AG08396 (cell line): ENCODE data around the gene PTGER1.

Experiments
- DNase-seq: peaks from one replicate; pipeline ENCODE4 v3.0.0; 2012; ENCODE audit warnings: low spot score, mixed read lengths

Gene PTGER1

GRCh38 chr19:14502334-14503092, 27.4 kb upstream of the PTGER1 start:
- DNase-seq: no peak

- no peak for DNase-seq
These were observed 22.2 kb upstream of the PTGER1 start for GRCh38 chr19:14497228-14497921.

DNA sequence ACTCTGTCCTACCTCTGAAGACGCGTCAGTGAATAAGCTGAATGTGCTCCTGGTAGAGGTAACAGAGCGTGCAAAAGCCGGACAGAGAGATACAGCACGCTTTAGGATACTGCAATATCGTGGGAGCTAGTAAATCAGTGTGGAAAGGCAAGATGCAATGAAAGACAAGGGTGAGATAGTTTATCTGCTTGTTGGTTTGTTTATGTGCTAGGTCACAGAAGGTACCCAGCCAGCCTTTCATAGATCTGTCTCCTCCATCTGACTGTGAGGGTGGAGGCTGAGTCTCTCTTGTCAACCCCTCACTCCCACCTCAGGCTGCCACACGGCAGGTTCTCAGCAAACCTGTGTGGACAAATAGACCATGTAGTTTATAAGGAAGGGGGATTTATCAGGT, 21.7 kb upstream of the PTGER1 start:
- DNase-seq: no peak

- DNase-seq: peak; percentile 100
These were observed 21.1 kb upstream of the PTGER1 start, which contains the start of gene GIPC1 for GRCh38 chr19:14496029-14496833. TSS of gene GIPC1 (minus strand) at chr19:14496127. CDS start at chr19:14482976, 13,151 bp downstream.

GRCh38 chr19:14495672-14496028, 20.5 kb upstream of the PTGER1 start:
- peak; percentile 28 for DNase-seq

- peak; percentile 35 for DNase-seq
These were observed 19.9 kb upstream of the PTGER1 start for GRCh38 chr19:14494910-14495671.

DNA sequence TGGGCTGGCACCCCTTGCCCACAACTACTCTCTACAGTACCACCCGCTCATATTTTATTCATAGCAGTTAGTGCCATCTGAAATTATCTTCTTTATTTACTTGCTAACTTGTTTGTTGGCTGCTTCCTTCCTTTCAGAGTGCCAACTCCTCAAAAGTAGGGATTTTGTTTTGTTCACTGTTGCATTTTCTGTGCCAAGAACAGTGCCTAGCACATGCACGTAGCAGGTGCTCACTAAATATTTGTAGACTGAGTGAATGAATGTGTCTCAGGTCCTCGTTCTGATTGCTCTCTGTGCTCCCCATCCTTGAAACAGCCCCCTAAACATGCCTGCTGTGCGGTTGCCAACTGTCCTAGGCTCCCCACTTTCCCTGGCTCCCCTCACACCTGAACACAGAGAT, 19.3 kb upstream of the PTGER1 start:
- no peak for DNase-seq

- DNase-seq: no peak
These were observed 17.7 kb upstream of the PTGER1 start for GRCh38 chr19:14492756-14493337.

- no peak for DNase-seq
These were observed 12.4 kb upstream of the PTGER1 start for GRCh38 chr19:14487370-14488125.

DNA sequence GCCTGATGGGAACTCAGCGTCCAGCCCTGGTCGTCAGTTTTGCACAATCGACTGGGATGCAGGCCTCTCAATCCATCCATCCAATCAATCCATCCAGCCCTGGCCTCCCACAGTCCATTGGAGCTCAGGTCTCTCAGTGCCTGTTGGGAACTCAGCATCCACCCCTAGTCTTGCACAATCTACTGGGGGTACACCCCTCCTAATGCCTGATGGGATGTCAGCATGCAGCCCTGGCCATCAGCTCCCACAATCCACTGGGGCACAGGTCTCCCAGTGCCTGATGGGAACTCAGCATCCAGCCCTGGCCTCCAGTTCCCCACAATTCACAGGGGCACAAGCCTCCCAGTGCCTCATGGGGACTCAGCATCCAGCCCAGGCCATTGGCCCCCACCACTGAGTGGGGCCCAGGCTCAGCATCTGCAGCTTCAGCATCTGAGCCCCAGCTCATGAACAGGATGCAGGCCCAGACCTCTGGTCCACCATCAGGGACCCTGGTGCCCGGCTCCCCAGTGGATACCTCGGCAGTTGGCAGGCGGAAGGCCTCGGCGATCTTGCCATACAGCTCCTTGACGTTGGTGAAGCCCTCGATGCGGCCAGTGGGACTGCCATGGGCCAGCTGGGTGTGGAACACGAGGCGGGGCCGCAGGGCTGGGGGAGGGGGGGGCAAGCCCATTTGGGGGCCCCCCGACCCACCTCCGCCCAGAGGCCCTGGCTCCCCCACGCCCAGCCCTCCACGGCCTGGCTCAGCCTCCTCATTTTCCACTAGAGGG, 7.2 kb upstream of the PTGER1 start:
- no peak for DNase-seq

- DNase-seq: peak; percentile 81
These were observed 5.5 kb upstream of the PTGER1 start for GRCh38 chr19:14480700-14481079.

DNA sequence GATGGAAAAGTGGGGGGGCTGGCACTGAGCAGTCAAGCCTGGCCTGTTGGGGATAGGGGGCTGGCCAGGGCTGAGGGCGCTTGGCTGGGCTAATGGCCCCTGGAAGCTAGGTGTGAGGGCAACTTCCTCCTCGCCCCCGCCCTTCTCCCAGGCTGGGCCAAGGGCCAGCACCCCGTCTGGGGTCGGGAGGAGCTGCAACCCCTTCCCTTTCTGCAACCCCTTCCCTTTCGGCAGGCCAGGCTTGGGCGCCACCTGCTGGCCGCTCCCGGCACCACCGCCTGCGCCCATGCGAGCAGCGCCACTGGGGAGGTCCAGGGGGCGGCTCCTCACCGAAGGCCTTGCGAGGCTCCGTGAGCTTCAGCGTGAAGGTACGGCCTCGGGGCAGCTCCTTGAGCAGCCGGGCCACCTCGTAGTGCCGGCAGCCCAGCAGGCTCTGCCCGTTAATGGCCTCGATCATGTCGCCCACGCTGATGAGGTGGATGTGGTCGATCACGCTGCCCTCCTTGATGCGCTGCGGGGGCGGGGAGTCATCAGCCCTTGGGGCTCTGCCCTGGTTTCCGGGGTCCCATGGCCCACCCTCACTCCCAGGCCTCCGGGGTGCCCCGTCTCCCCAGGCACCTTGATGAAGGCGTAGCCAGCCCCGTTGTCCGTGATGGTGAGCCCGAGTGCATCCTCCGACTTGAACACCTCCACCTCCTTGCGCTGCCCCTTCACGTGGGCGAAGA, 5.0 kb upstream of the PTGER1 start:
- peak; percentile 80 for DNase-seq

DNA sequence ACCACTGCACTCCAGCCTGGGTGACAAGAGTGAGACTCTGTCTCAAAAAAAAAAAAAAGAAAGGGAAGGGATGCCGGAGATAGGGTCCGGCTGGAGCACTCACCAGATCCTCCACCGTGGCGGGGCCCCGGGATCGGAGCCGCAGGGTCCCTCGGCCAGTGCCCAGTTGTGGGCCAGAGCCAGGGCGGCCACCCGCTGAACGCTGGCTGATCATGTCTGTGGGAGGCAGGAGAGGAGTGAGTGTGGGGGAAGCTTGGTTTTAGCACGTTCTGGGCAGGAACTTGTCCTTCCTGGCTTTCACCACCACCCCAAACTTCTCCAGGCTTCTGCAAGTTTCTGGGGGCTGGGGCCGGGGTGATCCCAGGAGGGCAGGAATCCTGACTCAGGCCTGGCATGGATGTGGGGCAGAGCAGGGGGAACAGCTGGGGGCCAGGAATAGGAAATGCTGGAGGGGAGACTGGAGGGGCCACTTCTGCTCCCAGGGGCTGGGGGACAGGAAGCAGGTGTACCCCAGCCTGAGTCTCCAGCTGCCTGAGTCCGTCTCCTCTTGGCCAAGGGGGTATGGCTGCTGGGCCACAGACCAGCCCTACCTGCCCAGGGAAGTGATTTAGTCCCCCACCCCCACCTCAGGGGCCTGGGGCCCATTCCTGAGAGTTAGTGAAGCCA, 4.3 kb upstream of the PTGER1 start:
- no peak for DNase-seq

DNA sequence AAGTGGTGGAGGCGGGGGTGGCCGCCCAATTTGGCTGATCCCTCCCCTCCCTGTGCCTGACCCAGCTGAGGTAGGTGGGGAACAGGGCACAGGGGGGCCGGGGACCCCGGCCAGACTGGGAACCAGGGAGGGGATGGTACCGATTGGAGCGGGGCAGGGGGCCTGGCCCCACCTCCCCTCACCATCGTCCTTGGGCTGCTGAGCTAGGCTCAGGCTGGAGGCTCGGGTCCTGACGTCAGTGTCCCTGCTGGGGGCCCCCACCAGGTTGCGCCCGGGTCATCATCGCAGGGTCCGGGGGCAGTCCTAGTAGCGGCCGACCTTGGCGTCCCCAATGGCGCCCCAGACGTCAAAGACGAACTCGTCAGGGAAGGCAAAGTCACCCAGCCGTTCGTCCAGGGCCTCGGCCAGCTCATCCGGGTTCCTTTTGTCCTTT, 3.0 kb upstream of the PTGER1 start:
- DNase-seq: no peak

- no peak for DNase-seq
These were observed 2.4 kb upstream of the PTGER1 start for GRCh38 chr19:14477418-14478112.

DNA sequence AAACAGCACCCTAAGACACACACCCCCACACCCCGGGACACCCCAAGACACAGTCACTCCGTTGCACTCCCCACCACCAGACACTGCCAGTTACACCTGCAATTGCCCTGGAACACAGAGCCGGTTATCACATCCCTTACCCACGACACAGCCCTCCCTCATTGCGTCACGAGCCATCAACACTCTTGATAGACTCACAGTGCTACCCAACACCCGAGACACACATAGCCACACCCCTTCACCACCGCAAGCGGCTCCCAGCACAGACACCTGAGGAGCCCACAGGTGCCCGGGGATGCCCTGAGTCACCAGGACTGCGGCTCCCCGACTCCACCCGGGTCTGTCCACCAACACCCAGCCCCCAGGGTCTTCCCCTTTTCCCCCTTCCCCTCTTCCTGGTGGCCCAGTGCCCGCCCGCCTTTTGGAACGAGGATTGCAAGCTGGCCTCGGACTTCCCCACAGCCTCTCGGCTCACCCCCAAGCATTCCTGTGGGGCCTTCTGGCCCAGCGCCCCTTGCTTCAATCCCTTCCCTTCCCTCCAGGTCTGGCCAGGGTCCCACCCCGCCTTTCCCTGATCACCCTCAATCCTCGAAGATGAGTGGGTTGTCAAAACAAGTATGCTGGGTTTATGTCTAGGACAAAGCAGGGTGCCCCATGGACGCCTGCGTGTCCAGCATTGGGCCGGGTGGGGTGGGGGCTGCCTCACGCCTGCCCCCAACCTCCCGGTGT, 1.7 kb upstream of the PTGER1 start:
- DNase-seq: peak; percentile 89

- no peak for DNase-seq
These were observed 1.1 kb upstream of the PTGER1 start for GRCh38 chr19:14476327-14476672.

DNA sequence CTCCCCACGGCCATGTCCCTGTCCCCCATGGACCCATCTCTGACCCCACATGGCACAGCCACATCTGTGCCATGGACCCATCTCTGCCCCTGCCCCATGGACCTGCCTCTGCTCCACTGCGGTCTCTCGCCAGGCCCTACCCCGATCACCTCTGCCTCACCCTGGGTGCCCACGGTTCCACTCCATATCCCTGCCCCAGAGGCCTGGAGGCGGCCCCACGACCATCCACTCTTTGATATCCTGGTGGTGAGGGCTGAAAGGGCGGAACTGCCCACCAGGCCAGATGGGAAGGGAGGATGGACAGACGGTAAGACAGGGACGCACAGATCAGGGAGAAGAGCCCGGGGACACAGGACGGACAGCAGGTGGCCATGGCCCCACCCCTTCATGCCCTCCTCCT, 327 bp downstream of the PTGER1 start:
- no peak for DNase-seq
